Measurements from ENCODE around the gene PPDPF.

DNA sequence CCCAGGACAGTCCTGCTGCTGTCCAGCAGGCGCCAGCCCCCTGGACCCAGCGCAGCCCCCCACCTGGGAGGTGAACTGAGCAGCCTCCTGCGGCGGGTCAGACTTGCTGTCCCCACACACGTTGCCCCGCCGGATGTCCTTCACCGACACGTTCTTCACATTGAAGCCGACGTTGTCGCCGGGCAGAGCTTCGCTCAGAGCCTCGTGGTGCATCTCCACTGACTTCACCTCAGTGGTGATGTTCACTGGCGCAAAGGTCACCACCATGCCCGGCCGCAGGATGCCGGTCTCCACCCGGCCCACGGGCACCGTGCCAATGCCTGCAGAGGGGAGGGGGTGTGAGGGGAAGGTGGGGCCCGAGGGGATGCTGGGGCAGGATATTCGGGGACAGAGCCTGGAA, 30.1 kb upstream of the PPDPF start:
- TF ChIP-seq CTCF (IDR thresholded peaks at IDR 0.05; ENCODE audit: low read length) (no peak), EZH2phosphoT487 (IDR thresholded peaks at IDR 0.05; ENCODE audit: low read length) (no peak)

All from MM.1S (cell line).